ENCODE measurements around the gene EXOC5. TPM values are rescaled to one million over a fixed set of nuclear protein-coding genes. Genes with fewer than 3 reads are reported as not detected.

The EXOC5 gene
- total RNA-seq, 1 experiment from 2014 or later: 109 TPM

DNA sequence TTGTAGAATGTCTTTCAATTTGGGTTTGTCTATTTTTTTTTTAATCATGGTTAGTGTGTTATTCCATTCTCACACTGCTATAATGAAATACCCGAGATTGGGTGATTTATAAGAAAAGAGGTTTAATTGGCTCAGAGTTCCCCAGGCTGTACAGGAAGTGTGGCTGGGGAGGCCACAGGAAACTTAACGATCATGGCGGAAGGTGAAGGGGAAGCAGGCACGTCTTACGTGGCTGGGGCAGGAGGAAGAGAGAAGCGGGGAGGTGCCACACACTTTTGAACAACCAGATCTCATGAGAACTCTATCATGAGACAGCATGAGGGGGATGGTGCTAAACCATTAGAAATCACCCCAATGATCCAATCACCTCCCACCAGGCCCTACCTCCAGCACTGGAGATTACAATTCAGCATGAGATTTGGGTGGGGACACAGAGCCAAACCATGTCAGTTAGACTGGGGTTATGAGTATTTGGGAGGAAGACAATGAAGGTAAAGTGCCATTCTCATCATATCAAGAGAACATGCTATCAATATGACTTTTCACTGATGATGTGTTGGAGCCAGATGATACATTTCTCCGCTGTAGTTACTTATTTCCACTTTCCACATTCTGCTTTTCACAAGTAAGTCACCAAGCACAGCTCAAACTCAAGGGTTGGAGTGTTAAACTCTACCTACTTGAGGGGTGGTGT is 45.8 kb upstream of the EXOC5 start:
- TF ChIP-seq EZH2phosphoT487 (IDR thresholded peaks at IDR 0.05; ENCODE audit: borderline replicate concordance, low read length): no peak
- Histone ChIP-seq H3K79me2 (ENCODE audit: low read length) (no peaks in the 10 kb centered on the region), H3K27ac (ENCODE audit: low read length) (no peak overlapping the region), H3K9ac (ENCODE audit: low read length) (no peak overlapping the region), H3K9me2 (replicated peaks; ENCODE audit: low read length) (no peaks in the 10 kb centered on the region), H3K4me1 (ENCODE audit: insufficient read depth, low read length) (no peaks in the 10 kb centered on the region), H3K36me3 (ENCODE audit: low read depth, low read length) (no peaks in the 10 kb centered on the region), H4K20me1 (ENCODE audit: low read length) (no peaks in the 10 kb centered on the region), H2AFZ (ENCODE audit: low read length) (no peak overlapping the region), H3K27me3 (ENCODE audit: low read length) (peaks cover 20% of the 10 kb centered on the region), H3K9me3 (ENCODE audit: low read length) (no peaks in the 10 kb centered on the region), H3K4me2 (ENCODE audit: low read length) (no peak overlapping the region), H3F3A (ENCODE audit: low read length, unreplicated experiment) (no peaks in the 10 kb centered on the region), H3K4me3 (ENCODE audit: low read length) (no peak overlapping the region)
- intact Hi-C loops (cut with micrococcal nuclease): no loop called here
- POLR2A ChIA-PET (ENCODE audit: unreplicated experiment): interaction anchor here (0.6 kb wide), 1 partner anchor 1696 kb away, joined by 3 read pairs; no protein-coding TSS in a partner anchor
- BruUV-seq (replicated peaks): no TSS peak
- no peak for DNase-seq
- no peak for ATAC-seq
- CTCF ChIA-PET: interaction anchor here (0.7 kb wide), 1 partner anchor 655 kb away, joined by 3 read pairs; no protein-coding TSS in a partner anchor

DNA sequence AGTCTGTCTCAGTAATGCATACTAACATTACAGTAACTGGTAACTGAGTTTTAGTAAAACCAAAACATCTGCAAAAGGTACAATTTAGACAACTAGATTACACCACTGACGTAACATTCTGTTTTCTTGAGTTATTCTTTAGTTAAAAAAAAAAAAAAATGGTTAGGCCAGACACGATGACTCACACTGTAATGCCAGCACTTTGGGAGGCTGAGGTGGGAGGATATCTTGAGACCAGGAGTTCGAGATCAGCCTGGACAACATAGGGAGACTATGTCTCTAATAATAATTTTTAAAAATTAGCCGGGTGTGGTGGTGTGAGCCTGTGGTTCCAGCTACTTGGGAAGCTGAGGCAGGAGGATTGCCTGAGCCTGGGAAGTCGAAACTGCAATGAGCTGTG is 34.2 kb upstream of the EXOC5 start:
- no peak overlapping the region for H3K4me2 ChIP-seq (ENCODE audit: low read length)
- H3K4me1 ChIP-seq (ENCODE audit: insufficient read depth, low read length): no peaks in the 10 kb centered on the region
- TF ChIP-seq, protein P1, sequence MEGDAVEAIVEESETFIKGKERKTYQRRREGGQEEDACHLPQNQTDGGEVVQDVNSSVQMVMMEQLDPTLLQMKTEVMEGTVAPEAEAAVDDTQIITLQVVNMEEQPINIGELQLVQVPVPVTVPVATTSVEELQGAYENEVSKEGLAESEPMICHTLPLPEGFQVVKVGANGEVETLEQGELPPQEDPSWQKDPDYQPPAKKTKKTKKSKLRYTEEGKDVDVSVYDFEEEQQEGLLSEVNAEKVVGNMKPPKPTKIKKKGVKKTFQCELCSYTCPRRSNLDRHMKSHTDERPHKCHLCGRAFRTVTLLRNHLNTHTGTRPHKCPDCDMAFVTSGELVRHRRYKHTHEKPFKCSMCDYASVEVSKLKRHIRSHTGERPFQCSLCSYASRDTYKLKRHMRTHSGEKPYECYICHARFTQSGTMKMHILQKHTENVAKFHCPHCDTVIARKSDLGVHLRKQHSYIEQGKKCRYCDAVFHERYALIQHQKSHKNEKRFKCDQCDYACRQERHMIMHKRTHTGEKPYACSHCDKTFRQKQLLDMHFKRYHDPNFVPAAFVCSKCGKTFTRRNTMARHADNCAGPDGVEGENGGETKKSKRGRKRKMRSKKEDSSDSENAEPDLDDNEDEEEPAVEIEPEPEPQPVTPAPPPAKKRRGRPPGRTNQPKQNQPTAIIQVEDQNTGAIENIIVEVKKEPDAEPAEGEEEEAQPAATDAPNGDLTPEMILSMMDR (conservative IDR thresholded peaks at IDR 0.05; ENCODE audit: low read depth, low read length): no peak
- no peak for TF ChIP-seq EZH2 (IDR thresholded peaks at IDR 0.05; ENCODE audit: low read length, unreplicated experiment)
- no peak for TF ChIP-seq EZH2phosphoT487 (IDR thresholded peaks at IDR 0.05; ENCODE audit: borderline replicate concordance, low read length)
- no peaks in the 10 kb centered on the region for H3F3A ChIP-seq (ENCODE audit: low read length, unreplicated experiment)
- BruUV-seq (replicated peaks): no TSS peak
- H4K20me1 ChIP-seq (ENCODE audit: low read length): no peaks in the 10 kb centered on the region
- no peak overlapping the region for H3K27ac ChIP-seq (ENCODE audit: low read length)
- DNase-seq: no peak
- no peaks in the 10 kb centered on the region for H3K9me2 ChIP-seq (replicated peaks; ENCODE audit: low read length)
- intact Hi-C loops (cut with micrococcal nuclease): no loop called here
- ChIA-PET CTCF (no interaction called here), POLR2A (ENCODE audit: unreplicated experiment) (no interaction called here)
- H3K4me3 ChIP-seq (ENCODE audit: low read length): no peak overlapping the region
- no peak overlapping the region for H2AFZ ChIP-seq (ENCODE audit: low read length)
- H3K79me2 ChIP-seq (ENCODE audit: low read length): no peaks in the 10 kb centered on the region
- no peaks in the 10 kb centered on the region for H3K9me3 ChIP-seq (ENCODE audit: low read length)
- peaks cover 44% of the 10 kb centered on the region for H3K27me3 ChIP-seq (ENCODE audit: low read length)
- H3K36me3 ChIP-seq (ENCODE audit: low read depth, low read length): no peaks in the 10 kb centered on the region
- no peak overlapping the region for H3K9ac ChIP-seq (ENCODE audit: low read length)
- no peak for ATAC-seq

DNA sequence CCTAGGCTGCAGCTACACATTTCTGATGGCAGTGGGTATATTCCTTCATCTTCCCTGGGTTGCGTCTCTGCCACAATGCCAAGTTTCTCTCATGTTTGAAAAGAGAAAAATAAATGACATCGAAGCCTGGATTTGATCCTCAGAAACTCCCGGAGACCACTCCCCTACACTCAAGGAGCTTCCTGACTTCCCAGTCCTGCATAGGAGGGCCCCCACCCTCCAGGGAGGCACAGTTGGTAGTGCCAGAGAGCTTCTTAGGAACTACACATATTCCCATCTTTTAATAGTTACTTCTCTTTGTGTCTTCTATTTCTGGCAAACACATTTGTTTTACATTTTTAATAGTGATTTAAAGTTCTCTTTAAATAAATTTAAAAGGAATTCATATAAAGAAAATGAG is 30.8 kb upstream of the EXOC5 start:
- Histone ChIP-seq H2AFZ (ENCODE audit: low read length) (no peak overlapping the region), H3K27me3 (ENCODE audit: low read length) (peaks cover 13% of the 10 kb centered on the region), H3K9me2 (replicated peaks; ENCODE audit: low read length) (no peaks in the 10 kb centered on the region), H3K27ac (ENCODE audit: low read length) (no peak overlapping the region), H3K4me3 (ENCODE audit: low read length) (no peak overlapping the region), H4K20me1 (ENCODE audit: low read length) (no peaks in the 10 kb centered on the region), H3K4me2 (ENCODE audit: low read length) (no peak overlapping the region), H3K4me1 (ENCODE audit: insufficient read depth, low read length) (peaks cover 6% of the 10 kb centered on the region), H3K9ac (ENCODE audit: low read length) (no peak overlapping the region), H3K36me3 (ENCODE audit: low read depth, low read length) (no peaks in the 10 kb centered on the region), H3K9me3 (ENCODE audit: low read length) (no peaks in the 10 kb centered on the region), H3F3A (ENCODE audit: low read length, unreplicated experiment) (no peaks in the 10 kb centered on the region), H3K79me2 (ENCODE audit: low read length) (no peaks in the 10 kb centered on the region)
- intact Hi-C loops (cut with micrococcal nuclease): loop anchor here (10.0 kb wide), 1 partner anchor 715 kb away; no protein-coding TSS in a partner anchor
- POLR2A ChIA-PET (ENCODE audit: unreplicated experiment): no interaction called here
- CTCF ChIA-PET: no interaction called here
- TF ChIP-seq EZH2 (IDR thresholded peaks at IDR 0.05; ENCODE audit: low read length, unreplicated experiment) (no peak), EZH2phosphoT487 (IDR thresholded peaks at IDR 0.05; ENCODE audit: borderline replicate concordance, low read length) (no peak)
- TF ChIP-seq, protein P1 (conservative IDR thresholded peaks at IDR 0.05; ENCODE audit: low read depth, low read length): no peak
- BruUV-seq (replicated peaks): no TSS peak
- no peak for ATAC-seq
- no peak for DNase-seq
